Measurements from ENCODE around the gene SAFB2. TPM values are rescaled to one million over a fixed set of nuclear protein-coding genes. Genes with fewer than 3 reads are reported as not detected.

SAFB2 gene
- total and polyA plus RNA-seq, 9 of the 15 experiments (the other 6 are each of a cell fraction or from before 2014, with no cell fraction given), result 4.5 to 103 (median 47.3) TPM

- Histone ChIP-seq H3K4me3 (no peak overlapping the region), H3K4me1 (replicated peaks in 1 of 2; ENCODE audit: control insufficient read depth in 2 of 2, insufficient read depth in 2 of 2, low read length in 2 of 2) (peaks cover 4 to 13% of the 10 kb centered on the region in 2 experiments; a peak in 4 of 5 replicates), H3K36me3 (ENCODE audit: control insufficient read depth, insufficient read depth, low read length) (peaks cover 86% of the 10 kb centered on the region), H2AFZ (ENCODE audit: low read depth, low read length) (no peak overlapping the region), H3K27me3 (ENCODE audit: control insufficient read depth in 2 of 2, insufficient read depth in 2 of 2, low read length in 2 of 2) (no peaks in the 10 kb centered on the region), H4K20me1 (replicated peaks; ENCODE audit: control insufficient read depth, insufficient read depth, low read length) (peaks cover 60% of the 10 kb centered on the region; the same call in 1 of the 2 replicates), H3K79me2 (ENCODE audit: control insufficient read depth, insufficient read depth, low read length) (peaks cover 97% of the 10 kb centered on the region), H3K27ac (ENCODE audit: extremely low read depth, low read depth, low read length) (no peak overlapping the region), H3K9me1 (ENCODE audit: control insufficient read depth, insufficient read depth, low read length) (peaks cover 3% of the 10 kb centered on the region), H3K4me2 (ENCODE audit: insufficient read depth, low read length) (no peak overlapping the region), H3K9ac (ENCODE audit: insufficient read depth in 1 of 2, low read depth in 2 of 2, low read length in 2 of 2) (no peak overlapping the region), H3K9me3 (replicated peaks; ENCODE audit: control insufficient read depth, insufficient read depth, low read depth, low read length) (no peaks in the 10 kb centered on the region)
- CTCF ChIA-PET (ENCODE audit: low intra/inter-chr PET ratio), result no interaction called here
- no peak for TF ChIP-seq ZNF232 (CRISPR knock-in tag; IDR thresholded peaks at IDR 0.05)
- TF ChIP-seq RBM14 (IDR thresholded peaks at IDR 0.05; ENCODE audit: borderline replicate concordance, insufficient read depth, low read depth, low read length), result no peak
- no peak for TF ChIP-seq ZNF41 (CRISPR knock-in tag; conservative IDR thresholded peaks at IDR 0.05)
- TF ChIP-seq TFAP4 (CRISPR knock-in tag; IDR thresholded peaks at IDR 0.05; ENCODE audit: borderline replicate concordance), result no peak
- no peak for TF ChIP-seq PCBP1 (IDR thresholded peaks at IDR 0.05; ENCODE audit: low read depth, low read length, poor library complexity, severe bottlenecking)
- no peak for TF ChIP-seq ATF4 (CRISPR knock-in tag; IDR thresholded peaks at IDR 0.05)
- no peak for TF ChIP-seq ZBTB9 (CRISPR knock-in tag; IDR thresholded peaks at IDR 0.05)
- no TSS peak for BruUV-seq (replicated peaks)
- WGBS (ENCODE audit: insufficient coverage, low coverage, missing lambda C conversion rate), result 80% methylated on average over 5 of the region's 5 CpGs
- intact Hi-C loops (cut with micrococcal nuclease) (no loop called here), in situ Hi-C loops (cut with MboI) (no loop called here)
- no peak for DNase-seq (ENCODE audit: extremely low read depth in 1 of 4, low spot score in 3 of 4)
- no peak for FAIRE-seq
- POLR2A ChIA-PET, result interaction anchor here (1.1 to 4.0 kb wide), 3 partner anchors 9 to 50 kb away, joined by 3 to 27 read pairs (median 3); partner anchors contain the start of genes SAFB and SAFB2
- peak; percentile 57; the same call in 2 of the 3 replicates for ATAC-seq
Measured at GRCh38 chr19:5632657-5633056, 10.1 kb upstream of the SAFB2 start.

Data from K562 (cell line).